GM12878 (cell line): ENCODE measurements around the gene MRPL34. TPM values are rescaled to one million over a fixed set of nuclear protein-coding genes. Genes with fewer than 3 reads are reported as not detected.

Source experiments
- CHD1 ChIP-seq: IDR thresholded peaks from 2 replicates; pipeline ENCODE4 v1.6.1; 2012; ENCODE audit warnings: low read depth, low read length, improper control_type of control experiment
- CHD4 ChIP-seq: fragments of 200-600 bp; sonication (generic); IDR thresholded peaks from 2 replicates; pipeline ENCODE4 v1.6.1; 2016; ENCODE audit warnings: mild to moderate bottlenecking
- CREM ChIP-seq: IDR thresholded peaks from 2 replicates; pipeline ENCODE4 v1.6.1; 2014; ENCODE audit warnings: antibody characterized with exemption, low read depth
- EGR1 ChIP-seq, 2 experiments: IDR thresholded peaks; 1 replicate in 1 of 2; 2 replicates in 1 of 2; pipeline ENCODE4 v1.6.1; 2011 to 2012; ENCODE audit warnings: low read depth in 2 of 2, low read length in 2 of 2, borderline replicate concordance in 1 of 2, mild to moderate bottlenecking in 1 of 2, moderate library complexity in 1 of 2
- JUNB ChIP-seq: IDR thresholded peaks from 2 replicates; pipeline ENCODE4 v1.6.1; 2016; ENCODE audit warnings: antibody characterized with exemption, mild to moderate bottlenecking
- JUND ChIP-seq: IDR thresholded peaks from 2 replicates; pipeline ENCODE4 v1.6.1; 2012; ENCODE audit warnings: low read depth, mild to moderate bottlenecking, low read length, improper control_type of control experiment, moderate library complexity
- NR2C2 ChIP-seq: IDR thresholded peaks from 2 replicates; pipeline ENCODE4 v1.6.1; 2011; ENCODE audit warnings: borderline replicate concordance, low read depth; ENCODE audit not compliant: control insufficient read depth, insufficient read length
- RCOR1 ChIP-seq: conservative IDR thresholded peaks from 2 replicates; pipeline ENCODE4 v1.6.1; 2012; ENCODE audit warnings: low read depth, low read length, improper control_type of control experiment
- SMAD1 ChIP-seq: fragments of 450-650 bp; IDR thresholded peaks from 2 replicates; pipeline ENCODE4 v1.6.1; 2018; ENCODE audit warnings: mild to moderate bottlenecking, low read depth; ENCODE audit not compliant: partially characterized antibody
- SMARCA5 ChIP-seq: fragments of 450-650 bp; IDR thresholded peaks from 2 replicates; pipeline ENCODE4 v1.6.1; 2017; ENCODE audit warnings: mild to moderate bottlenecking
- TCF12 ChIP-seq: IDR thresholded peaks from 2 replicates; pipeline ENCODE4 v1.6.1; 2011; ENCODE audit warnings: low read depth, mild to moderate bottlenecking, low read length
- USF1 ChIP-seq: IDR thresholded peaks from 2 replicates; pipeline ENCODE4 v1.6.1; 2011; ENCODE audit warnings: borderline replicate concordance, low read depth, mild to moderate bottlenecking, moderate library complexity, mixed read lengths, low read length; ENCODE audit not compliant: insufficient read depth; ENCODE audit errors: extremely low read length
- ZNF207 ChIP-seq: fragments of 450-650 bp; IDR thresholded peaks from 2 replicates; pipeline ENCODE4 v1.6.1; 2014; ENCODE audit warnings: antibody characterized with exemption, mild to moderate bottlenecking, borderline replicate concordance
- ZNF687 ChIP-seq: fragments of 450-650 bp; IDR thresholded peaks from 2 replicates; pipeline ENCODE4 v1.6.1; 2017; ENCODE audit warnings: mild to moderate bottlenecking, moderate library complexity
- polyA plus RNA-seq, 11 experiments: library from polyadenylated mRNA; depleted of rRNA in 4 of 11; unstranded in 6 of 11; stranded (reverse) in 5 of 11; fragments of >200 nt; fragmentation: Nextera tagmentation in 4 of 11; fragmentation: Illumina TruSeq in 1 of 11; extraction: Ambion mirVana in 4 of 11; extraction: Trizol in 1 of 11; gene quantifications; 1 replicate in 1 of 11; 2 replicates in 10 of 11; pipeline versions ENCODE4 v1.2.1 to v1.2.3, GENCODE V29; 2011 to 2016; ENCODE audit warnings: inconsistent platforms in 2 of 11, missing spikeins in 2 of 11, low read depth in 1 of 11
- total RNA-seq, 4 experiments: library from RNA; depleted of rRNA in 3 of 4; stranded (reverse); fragments of >200 nt in 3 of 4; fragmentation: Illumina TruSeq in 1 of 4; extraction: Trizol in 1 of 4; gene quantifications; 2 replicates each; pipeline versions ENCODE4 v1.2.1 to v1.2.3, GENCODE V29; 2013 to 2021
- TF ChIP-seq, protein P1 (sequence below): fragments of 450-650 bp; formaldehyde crosslinking; IDR thresholded peaks from 2 replicates; pipeline ENCODE4 v1.4.0; 2020; ENCODE audit warnings: mild to moderate bottlenecking, moderate library complexity
- TF ChIP-seq, protein P2 (sequence below): fragments of 450-650 bp; IDR thresholded peaks from 2 replicates; pipeline ENCODE4 v1.6.1; 2016; ENCODE audit warnings: mild to moderate bottlenecking, moderate library complexity, borderline replicate concordance

The MRPL34 gene
- total and polyA plus RNA-seq, 10 of the 15 experiments (the other 5 are each of a cell fraction or from before 2014, with no cell fraction given), result 8.6 to 198 (median 78.6) TPM

DNA sequence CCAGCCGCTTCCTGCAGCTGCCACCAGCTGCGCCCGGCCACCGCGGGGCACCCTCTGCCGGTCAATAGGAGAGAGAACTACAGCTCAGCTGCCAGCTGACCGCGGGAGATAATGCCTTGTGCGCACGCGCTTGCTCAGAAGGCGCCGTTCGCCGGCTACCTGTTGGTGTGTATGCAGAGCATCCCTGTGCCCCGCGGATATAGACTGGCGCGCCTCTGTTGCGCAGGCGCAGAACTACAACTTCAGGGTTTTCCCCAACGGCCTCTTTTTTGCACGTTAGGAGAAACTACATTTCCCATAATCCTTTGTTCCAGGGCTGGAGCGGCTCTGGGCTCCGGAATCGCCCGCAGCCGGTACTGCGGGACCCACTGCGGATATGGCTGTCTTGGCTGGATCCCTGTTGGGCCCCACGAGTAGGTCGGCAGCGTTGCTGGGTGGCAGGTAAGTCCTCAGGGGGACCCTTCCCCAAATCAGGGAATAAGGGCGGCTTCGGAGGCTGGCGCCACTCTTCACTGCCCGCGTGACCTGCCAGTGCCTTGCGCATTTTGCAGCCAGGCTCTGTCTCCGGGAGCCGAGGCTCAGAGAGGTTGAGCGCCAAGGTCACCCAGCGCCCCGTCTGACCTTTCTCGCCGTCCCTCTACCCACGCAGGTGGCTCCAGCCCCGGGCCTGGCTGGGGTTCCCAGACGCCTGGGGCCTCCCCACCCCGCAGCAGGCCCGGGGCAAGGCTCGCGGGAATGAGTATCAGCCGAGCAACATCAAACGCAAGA, at the start of gene MRPL34 (continued):
- TF ChIP-seq EGR1 (IDR thresholded peaks at IDR 0.05; ENCODE audit: borderline replicate concordance in 1 of 2, low read depth in 2 of 2, low read length in 2 of 2) (peak in 1 of 2 experiments; percentile 52; a peak in 1 of 3 replicates), RCOR1 (no peak; the same call in 1 of the 2 replicates), CHD1 (no peak), TCF12 (peak; percentile 100; the same call in 1 of the 2 replicates), CREM (peak; percentile 12; the same call in 1 of the 2 replicates), SMARCA5 (peak; percentile 90), CHD4 (no peak), USF1 (peak; percentile 80), JUND (no peak), ZNF687 (peak; percentile 66), SMAD1 (no peak), JUNB (no peak), NR2C2 (no peak), ZNF207 (0 out of 2 replicates have a peak, but pooled peaks have one; percentile 65)
- TF ChIP-seq, protein P1, sequence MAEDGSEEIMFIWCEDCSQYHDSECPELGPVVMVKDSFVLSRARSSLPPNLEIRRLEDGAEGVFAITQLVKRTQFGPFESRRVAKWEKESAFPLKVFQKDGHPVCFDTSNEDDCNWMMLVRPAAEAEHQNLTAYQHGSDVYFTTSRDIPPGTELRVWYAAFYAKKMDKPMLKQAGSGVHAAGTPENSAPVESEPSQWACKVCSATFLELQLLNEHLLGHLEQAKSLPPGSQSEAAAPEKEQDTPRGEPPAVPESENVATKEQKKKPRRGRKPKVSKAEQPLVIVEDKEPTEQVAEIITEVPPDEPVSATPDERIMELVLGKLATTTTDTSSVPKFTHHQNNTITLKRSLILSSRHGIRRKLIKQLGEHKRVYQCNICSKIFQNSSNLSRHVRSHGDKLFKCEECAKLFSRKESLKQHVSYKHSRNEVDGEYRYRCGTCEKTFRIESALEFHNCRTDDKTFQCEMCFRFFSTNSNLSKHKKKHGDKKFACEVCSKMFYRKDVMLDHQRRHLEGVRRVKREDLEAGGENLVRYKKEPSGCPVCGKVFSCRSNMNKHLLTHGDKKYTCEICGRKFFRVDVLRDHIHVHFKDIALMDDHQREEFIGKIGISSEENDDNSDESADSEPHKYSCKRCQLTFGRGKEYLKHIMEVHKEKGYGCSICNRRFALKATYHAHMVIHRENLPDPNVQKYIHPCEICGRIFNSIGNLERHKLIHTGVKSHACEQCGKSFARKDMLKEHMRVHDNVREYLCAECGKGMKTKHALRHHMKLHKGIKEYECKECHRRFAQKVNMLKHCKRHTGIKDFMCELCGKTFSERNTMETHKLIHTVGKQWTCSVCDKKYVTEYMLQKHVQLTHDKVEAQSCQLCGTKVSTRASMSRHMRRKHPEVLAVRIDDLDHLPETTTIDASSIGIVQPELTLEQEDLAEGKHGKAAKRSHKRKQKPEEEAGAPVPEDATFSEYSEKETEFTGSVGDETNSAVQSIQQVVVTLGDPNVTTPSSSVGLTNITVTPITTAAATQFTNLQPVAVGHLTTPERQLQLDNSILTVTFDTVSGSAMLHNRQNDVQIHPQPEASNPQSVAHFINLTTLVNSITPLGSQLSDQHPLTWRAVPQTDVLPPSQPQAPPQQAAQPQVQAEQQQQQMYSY, result no peak
- TF ChIP-seq, protein P2, sequence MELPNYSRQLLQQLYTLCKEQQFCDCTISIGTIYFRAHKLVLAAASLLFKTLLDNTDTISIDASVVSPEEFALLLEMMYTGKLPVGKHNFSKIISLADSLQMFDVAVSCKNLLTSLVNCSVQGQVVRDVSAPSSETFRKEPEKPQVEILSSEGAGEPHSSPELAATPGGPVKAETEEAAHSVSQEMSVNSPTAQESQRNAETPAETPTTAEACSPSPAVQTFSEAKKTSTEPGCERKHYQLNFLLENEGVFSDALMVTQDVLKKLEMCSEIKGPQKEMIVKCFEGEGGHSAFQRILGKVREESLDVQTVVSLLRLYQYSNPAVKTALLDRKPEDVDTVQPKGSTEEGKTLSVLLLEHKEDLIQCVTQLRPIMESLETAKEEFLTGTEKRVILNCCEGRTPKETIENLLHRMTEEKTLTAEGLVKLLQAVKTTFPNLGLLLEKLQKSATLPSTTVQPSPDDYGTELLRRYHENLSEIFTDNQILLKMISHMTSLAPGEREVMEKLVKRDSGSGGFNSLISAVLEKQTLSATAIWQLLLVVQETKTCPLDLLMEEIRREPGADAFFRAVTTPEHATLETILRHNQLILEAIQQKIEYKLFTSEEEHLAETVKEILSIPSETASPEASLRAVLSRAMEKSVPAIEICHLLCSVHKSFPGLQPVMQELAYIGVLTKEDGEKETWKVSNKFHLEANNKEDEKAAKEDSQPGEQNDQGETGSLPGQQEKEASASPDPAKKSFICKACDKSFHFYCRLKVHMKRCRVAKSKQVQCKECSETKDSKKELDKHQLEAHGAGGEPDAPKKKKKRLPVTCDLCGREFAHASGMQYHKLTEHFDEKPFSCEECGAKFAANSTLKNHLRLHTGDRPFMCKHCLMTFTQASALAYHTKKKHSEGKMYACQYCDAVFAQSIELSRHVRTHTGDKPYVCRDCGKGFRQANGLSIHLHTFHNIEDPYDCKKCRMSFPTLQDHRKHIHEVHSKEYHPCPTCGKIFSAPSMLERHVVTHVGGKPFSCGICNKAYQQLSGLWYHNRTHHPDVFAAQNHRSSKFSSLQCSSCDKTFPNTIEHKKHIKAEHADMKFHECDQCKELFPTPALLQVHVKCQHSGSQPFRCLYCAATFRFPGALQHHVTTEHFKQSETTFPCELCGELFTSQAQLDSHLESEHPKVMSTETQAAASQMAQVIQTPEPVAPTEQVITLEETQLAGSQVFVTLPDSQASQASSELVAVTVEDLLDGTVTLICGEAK, result no peak; the same call in 1 of the 2 replicates
